Measurements from ENCODE around the gene TGFB2. TPM values are rescaled to one million over a fixed set of nuclear protein-coding genes. Genes with fewer than 3 reads are reported as not detected.

Gene TGFB2
- total RNA-seq, 1 experiment from 2014 or later: 0.34 TPM

DNA sequence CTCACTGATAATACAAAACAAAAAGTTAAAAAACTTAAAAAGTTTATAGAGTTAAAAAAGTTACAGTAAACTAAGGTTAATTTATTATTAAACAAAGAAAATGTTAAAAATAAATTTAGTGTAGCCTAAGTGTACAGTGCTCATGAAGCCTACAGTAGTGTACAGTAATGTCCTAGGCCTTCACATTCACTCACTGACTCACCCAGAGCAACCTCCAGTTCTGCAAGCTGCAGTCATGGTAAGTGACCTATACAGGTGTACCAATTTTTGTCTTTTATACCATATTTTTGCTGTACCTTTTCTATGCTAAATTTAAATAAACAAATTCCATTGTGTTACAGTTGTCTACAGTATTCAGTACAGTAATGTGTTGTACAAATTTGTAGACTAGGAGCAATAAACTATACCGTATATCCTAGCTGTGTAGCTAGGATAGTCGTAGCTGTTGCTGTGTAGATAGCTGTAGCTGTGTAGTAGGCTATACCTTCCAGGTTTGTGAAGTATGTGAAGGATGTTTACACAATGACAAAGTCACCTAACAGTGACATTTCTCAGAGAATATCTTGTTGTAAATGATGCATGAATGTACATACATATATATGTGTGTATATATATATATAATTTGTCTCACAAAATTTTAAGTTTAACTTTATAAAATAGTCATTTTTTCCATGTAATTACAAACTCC is 140.2 kb downstream of the TGFB2 start:
- DNase-seq (ENCODE audit: low read depth, low spot score) (no peak), ATAC-seq (no peak)
- Histone ChIP-seq H3K36me3 (ENCODE audit: control insufficient read depth in 1 of 2, insufficient read depth in 2 of 2, low read length in 2 of 2) (no peaks in the 10 kb centered on the region), H3K4me3 (replicated peaks in 1 of 2; ENCODE audit: low read depth in 1 of 2, low read length in 2 of 2) (no peak overlapping the region), H3K79me2 (ENCODE audit: insufficient read depth, low read length) (no peaks in the 10 kb centered on the region), H3K9me2 (ENCODE audit: insufficient read depth) (no peaks in the 10 kb centered on the region), H3K27ac (ENCODE audit: low read depth, low read length) (no peak overlapping the region), H3K9ac (ENCODE audit: low read length) (no peak overlapping the region), H3K4me1 (ENCODE audit: control insufficient read depth in 1 of 2, insufficient read depth in 2 of 2, low read length in 2 of 2) (peaks cover 12 to 33% of the 10 kb centered on the region in 2 experiments), H3K4me2 (ENCODE audit: low read length) (no peak overlapping the region), H2AFZ (ENCODE audit: low read depth, low read length, poor library complexity, severe bottlenecking) (peak overlapping the region; percentile 71), H3K27me3 (ENCODE audit: insufficient read depth, low read length) (no peaks in the 10 kb centered on the region), H3K9me3 (ENCODE audit: control insufficient read depth in 1 of 2, insufficient read depth in 1 of 2, low read depth in 1 of 2, low read length in 2 of 2) (no peaks in the 10 kb centered on the region), H4K20me1 (ENCODE audit: insufficient read depth) (no peaks in the 10 kb centered on the region)
- RAD21 ChIA-PET (ENCODE audit: low non-redundant PET in 1 of 2, low total read pairs in 2 of 2, uncharacterized antibody in 2 of 2, unreplicated experiment in 2 of 2): no interaction called here
- CTCF ChIA-PET: no interaction called here
- BruUV-seq (replicated peaks): no TSS peak
- POLR2A ChIA-PET: no interaction called here
- TF ChIP-seq CBX3 (IDR thresholded peaks at IDR 0.05; ENCODE audit: low read depth): no peak
- no peak for TF ChIP-seq FOSL1 (IDR thresholded peaks at IDR 0.05; ENCODE audit: low read depth)
- TF ChIP-seq SP1 (IDR thresholded peaks at IDR 0.05; ENCODE audit: low read depth): no peak
- TF ChIP-seq, protein P1, sequence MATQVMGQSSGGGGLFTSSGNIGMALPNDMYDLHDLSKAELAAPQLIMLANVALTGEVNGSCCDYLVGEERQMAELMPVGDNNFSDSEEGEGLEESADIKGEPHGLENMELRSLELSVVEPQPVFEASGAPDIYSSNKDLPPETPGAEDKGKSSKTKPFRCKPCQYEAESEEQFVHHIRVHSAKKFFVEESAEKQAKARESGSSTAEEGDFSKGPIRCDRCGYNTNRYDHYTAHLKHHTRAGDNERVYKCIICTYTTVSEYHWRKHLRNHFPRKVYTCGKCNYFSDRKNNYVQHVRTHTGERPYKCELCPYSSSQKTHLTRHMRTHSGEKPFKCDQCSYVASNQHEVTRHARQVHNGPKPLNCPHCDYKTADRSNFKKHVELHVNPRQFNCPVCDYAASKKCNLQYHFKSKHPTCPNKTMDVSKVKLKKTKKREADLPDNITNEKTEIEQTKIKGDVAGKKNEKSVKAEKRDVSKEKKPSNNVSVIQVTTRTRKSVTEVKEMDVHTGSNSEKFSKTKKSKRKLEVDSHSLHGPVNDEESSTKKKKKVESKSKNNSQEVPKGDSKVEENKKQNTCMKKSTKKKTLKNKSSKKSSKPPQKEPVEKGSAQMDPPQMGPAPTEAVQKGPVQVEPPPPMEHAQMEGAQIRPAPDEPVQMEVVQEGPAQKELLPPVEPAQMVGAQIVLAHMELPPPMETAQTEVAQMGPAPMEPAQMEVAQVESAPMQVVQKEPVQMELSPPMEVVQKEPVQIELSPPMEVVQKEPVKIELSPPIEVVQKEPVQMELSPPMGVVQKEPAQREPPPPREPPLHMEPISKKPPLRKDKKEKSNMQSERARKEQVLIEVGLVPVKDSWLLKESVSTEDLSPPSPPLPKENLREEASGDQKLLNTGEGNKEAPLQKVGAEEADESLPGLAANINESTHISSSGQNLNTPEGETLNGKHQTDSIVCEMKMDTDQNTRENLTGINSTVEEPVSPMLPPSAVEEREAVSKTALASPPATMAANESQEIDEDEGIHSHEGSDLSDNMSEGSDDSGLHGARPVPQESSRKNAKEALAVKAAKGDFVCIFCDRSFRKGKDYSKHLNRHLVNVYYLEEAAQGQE (IDR thresholded peaks at IDR 0.05; ENCODE audit: low read depth): no peak
- TF ChIP-seq JUND (IDR thresholded peaks at IDR 0.05): no peak
- TF ChIP-seq POLR2AphosphoS5 (IDR thresholded peaks at IDR 0.05; ENCODE audit: low read depth, low read length): no peak
- TF ChIP-seq, protein P2, sequence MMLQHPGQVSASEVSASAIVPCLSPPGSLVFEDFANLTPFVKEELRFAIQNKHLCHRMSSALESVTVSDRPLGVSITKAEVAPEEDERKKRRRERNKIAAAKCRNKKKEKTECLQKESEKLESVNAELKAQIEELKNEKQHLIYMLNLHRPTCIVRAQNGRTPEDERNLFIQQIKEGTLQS (IDR thresholded peaks at IDR 0.05): no peak
- TF ChIP-seq EZH2 (IDR thresholded peaks at IDR 0.05): no peak
- no peak for TF ChIP-seq ZFX (IDR thresholded peaks at IDR 0.05)
- no peak for TF ChIP-seq SIN3A (IDR thresholded peaks at IDR 0.05; ENCODE audit: low read depth)
- TF ChIP-seq CEBPB (IDR thresholded peaks at IDR 0.05; ENCODE audit: low read depth): no peak
- TF ChIP-seq RAD21 (IDR thresholded peaks at IDR 0.05; ENCODE audit: low read depth): no peak
- TF ChIP-seq YY1 (IDR thresholded peaks at IDR 0.05; ENCODE audit: extremely low read depth, insufficient replicate concordance, low read depth, low read length): no peak
- no peak for TF ChIP-seq ZNF274 (IDR thresholded peaks at IDR 0.05; ENCODE audit: low read depth, low read length)
- TF ChIP-seq, protein P3, sequence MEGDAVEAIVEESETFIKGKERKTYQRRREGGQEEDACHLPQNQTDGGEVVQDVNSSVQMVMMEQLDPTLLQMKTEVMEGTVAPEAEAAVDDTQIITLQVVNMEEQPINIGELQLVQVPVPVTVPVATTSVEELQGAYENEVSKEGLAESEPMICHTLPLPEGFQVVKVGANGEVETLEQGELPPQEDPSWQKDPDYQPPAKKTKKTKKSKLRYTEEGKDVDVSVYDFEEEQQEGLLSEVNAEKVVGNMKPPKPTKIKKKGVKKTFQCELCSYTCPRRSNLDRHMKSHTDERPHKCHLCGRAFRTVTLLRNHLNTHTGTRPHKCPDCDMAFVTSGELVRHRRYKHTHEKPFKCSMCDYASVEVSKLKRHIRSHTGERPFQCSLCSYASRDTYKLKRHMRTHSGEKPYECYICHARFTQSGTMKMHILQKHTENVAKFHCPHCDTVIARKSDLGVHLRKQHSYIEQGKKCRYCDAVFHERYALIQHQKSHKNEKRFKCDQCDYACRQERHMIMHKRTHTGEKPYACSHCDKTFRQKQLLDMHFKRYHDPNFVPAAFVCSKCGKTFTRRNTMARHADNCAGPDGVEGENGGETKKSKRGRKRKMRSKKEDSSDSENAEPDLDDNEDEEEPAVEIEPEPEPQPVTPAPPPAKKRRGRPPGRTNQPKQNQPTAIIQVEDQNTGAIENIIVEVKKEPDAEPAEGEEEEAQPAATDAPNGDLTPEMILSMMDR (IDR thresholded peaks at IDR 0.05 in 2 of 3, conservative IDR thresholded peaks at IDR 0.05 in 1 of 3; ENCODE audit: borderline replicate concordance in 1 of 3, insufficient read depth in 1 of 3, low read depth in 2 of 3, low read length in 2 of 3): no peak
- no peak for TF ChIP-seq ELF1 (IDR thresholded peaks at IDR 0.05; ENCODE audit: borderline replicate concordance, low read depth)
- no peak for TF ChIP-seq ZBTB33 (IDR thresholded peaks at IDR 0.05; ENCODE audit: extremely low read depth, insufficient replicate concordance, low read length)
- no peak for TF ChIP-seq EZH2phosphoT487 (IDR thresholded peaks at IDR 0.05; ENCODE audit: borderline replicate concordance)
- no peak for TF ChIP-seq POLR2A (IDR thresholded peaks at IDR 0.05; ENCODE audit: borderline replicate concordance, extremely low read depth, insufficient read depth, insufficient read length)
- no peak for TF ChIP-seq EGR1 (IDR thresholded peaks at IDR 0.05; ENCODE audit: low read depth)
- intact Hi-C loops (cut with micrococcal nuclease): no loop called here
